Psoas muscle (tissue), 8 donors: Measurements from ENCODE around the gene REX1BD. TPM values are rescaled to one million over a fixed set of nuclear protein-coding genes. Genes with fewer than 3 reads are reported as not detected.
"Not testable (repeated sequence)": the region's sequence is repeated elsewhere in the genome, so short reads cannot be mapped to it uniquely, and the experiment has no call there.

Experiments used
- ATAC-seq, 4 donors: fragments of 200-7000 bp; cut with Tn5 transposase; one replicate each; pipeline ENCODE4 v1.9.1; 2020; ENCODE audit warnings: moderate library complexity in 3 of 4, mild to moderate bottlenecking in 2 of 4
- DNase-seq, 2 donors: peaks; one replicate each; pipeline ENCODE4 v3.0.0-alpha.2; 2020
- H3K27ac ChIP-seq: fragments of 200-600 bp; one replicate; pipeline ENCODE4 v1.8.0; 2022
- H3K27me3 ChIP-seq, 3 donors: fragments of 200-600 bp in 1 of 3; one replicate each; pipeline versions ENCODE4 v1.6.1 to v1.8.0; 2013 to 2022; ENCODE audit warnings: low read length in 2 of 3, mild to moderate bottlenecking in 2 of 3, moderate library complexity in 1 of 3; ENCODE audit not compliant: insufficient read depth in 3 of 3
- H3K36me3 ChIP-seq, 2 donors: fragments of 200-600 bp in 1 of 2; one replicate each; pipeline versions ENCODE4 v1.6.1 to v1.8.0; 2013 to 2022; ENCODE audit warnings: low read depth in 1 of 2, mild to moderate bottlenecking in 1 of 2, moderate library complexity in 1 of 2; ENCODE audit not compliant: insufficient read depth in 1 of 2
- H3K4me1 ChIP-seq: fragments of 200-600 bp; one replicate; pipeline ENCODE4 v1.8.0; 2022
- H3K4me3 ChIP-seq: fragments of 200-600 bp; one replicate; pipeline ENCODE4 v1.8.0; 2022; ENCODE audit warnings: mild to moderate bottlenecking
- H3K9me3 ChIP-seq: fragments of 200-600 bp; one replicate; pipeline ENCODE4 v1.8.0; 2022
- CTCF ChIP-seq: fragments of 200-600 bp; IDR thresholded peaks from one replicate; pipeline ENCODE4 v1.8.0; 2022; ENCODE audit warnings: antibody characterized with exemption
- WGBS, 3 donors: extraction: QIAGEN DNeasy Blood & Tissue Kit; methylation state at CpG; one replicate each; pipeline versions ENCODE4 v1.1.6 to v1.1.7; 2013; 5-methylcytosine and 5-hydroxymethylcytosine counted together
- intact Hi-C, 2 donors: fragments of 100-400 bp; cut with DNase I; formaldehyde crosslinking; loops; one replicate each; pipeline versions ENCODE4 v1.11.0 to v1.14.2; 2022
- long read RNA-seq, 2 donors: library from polyadenylated mRNA; unstranded; transcript quantifications; one replicate each; pipeline ENCODE4 v2.0.0, GENCODE V29; 2021
- polyA plus RNA-seq, 3 donors: library from polyadenylated mRNA; stranded (reverse); fragments of 200-250 nt; gene quantifications; one replicate each; pipeline ENCODE4 v1.2.3, GENCODE V29; 2013
- total RNA-seq, 4 donors: library from RNA; stranded (reverse); fragmentation: NEBNext Ultra II Directional in 2 of 4; extraction: Animal tissue kit (Norgen Biotek cat#: 25700) in 2 of 4; gene quantifications; one replicate each; pipeline versions ENCODE4 v1.2.1 to v1.2.4, GENCODE V29; 2021 to 2023
- donor health status: healthy with polysubstance abuse.
- donor health status: DM: no; HTN: no; CAD: no; lungs with moderate emphysema.
- donor health status: Bipolar disorder and iron deficiency.
- donor health status: healthy.
- donor health status: DM: yes; HTN: yes; CAD: no.
- donor health status: DM: no; HTN: no; CAD: no.
- donor health status: DM: no; HTN: no; CAD: no.
- donor health status: DM: yes; HTN: yes; CAD: no.

REX1BD gene
- total RNA-seq (100 to 1,000 TPM in 1 of 4 donors, 10 to 100 TPM in 3; 52.1 to 105 (median 92.0) TPM), polyA plus RNA-seq (100 to 1,000 TPM in 1 of 3 donors, 10 to 100 TPM in 2; 67.7 to 105 (median 80.7) TPM)
- long read RNA-seq, donor 1, transcript REX1BD-203 (1 exons, 2,465 nt): minor isoform, 9 of 102 reads
- long read RNA-seq, donor 1, transcript REX1BD-202 (5 exons, 702 nt): major isoform, 25 of 102 reads
- long read RNA-seq, donor 1, transcript REX1BD-205 (4 exons, 1,081 nt): minor isoform, 11 of 102 reads
- long read RNA-seq, donor 1, transcript REX1BD-201 (5 exons, 839 nt): minor isoform, 24 of 102 reads
- long read RNA-seq, donor 1, partial matches to known transcripts: 29 of 102 reads
- long read RNA-seq, donor 1, other reads (novel, unspliced or antisense): 2 of 102 reads
- long read RNA-seq, donor 2, transcript REX1BD-202 (5 exons, 702 nt): minor isoform, 13 of 107 reads
- long read RNA-seq, donor 2, transcript REX1BD-201 (5 exons, 839 nt): major isoform, 16 of 107 reads
- long read RNA-seq, donor 2, transcript REX1BD-205 (4 exons, 1,081 nt): minor isoform, 12 of 107 reads
- long read RNA-seq, donor 2, partial matches to known transcripts: 54 of 107 reads
- long read RNA-seq, donor 2, other reads (novel, unspliced or antisense): 6 of 107 reads

- intact Hi-C loops: no loop called here
- no peaks in the 10 kb centered on the region for H3K9me3 ChIP-seq
- H3K4me1 ChIP-seq: peaks cover 8% of the 10 kb centered on the region
- WGBS, 3 donors: 0 to 1% (median 1%) methylated on average over 48 to 72 of the region's 72 CpGs
- peaks cover 4 to 16% of the 10 kb centered on the region in 2 donors for H3K36me3 ChIP-seq
- H3K27me3 ChIP-seq: no peaks in the 10 kb centered on the region
- peak within 1 kb of the TSS; percentile 78 for H3K4me3 ChIP-seq
- H3K27ac ChIP-seq: peak within 1 kb of the TSS; percentile 87
- DNase-seq (peak; percentile 88 to 94), ATAC-seq (peak; percentile 85 to 90 (median 90))
- peak; percentile 92 for TF ChIP-seq CTCF
Observed at GRCh38 chr19:18588611-18589379, at the start of gene REX1BD. TSS of gene REX1BD (plus strand) at chr19:18588798. CDS start at chr19:18588802, 4 bp downstream.

- no peaks in the 10 kb centered on the region for H3K27me3 ChIP-seq
- H3K4me3 ChIP-seq: no peak overlapping the region
- H3K27ac ChIP-seq: no peak overlapping the region
- peaks cover 5% of the 10 kb centered on the region for H3K4me1 ChIP-seq
- no peaks in the 10 kb centered on the region for H3K9me3 ChIP-seq
- H3K36me3 ChIP-seq: peaks cover 0 to 66% of the 10 kb centered on the region in 2 donors
- intact Hi-C loops: no loop called here
- no peak for TF ChIP-seq CTCF
- DNase-seq (no peak), ATAC-seq (no peak)
- WGBS, 3 donors: 93 to 95% (median 94%) methylated on average over 17 to 19 of the region's 19 CpGs
Observed at GRCh38 chr19:18539372-18539771, 49.2 kb upstream of the REX1BD start.

GRCh38 chr19:18540200-18540599 is 48.4 kb upstream of the REX1BD start:
- ATAC-seq, H3K4me3 ChIP-seq, intact Hi-C loops, H3K4me1 ChIP-seq, H3K9me3 ChIP-seq, DNase-seq, H3K27me3 ChIP-seq, H3K27ac ChIP-seq: not testable (repeated sequence)
- 90 to 97% (median 96%) methylated on average over 1 of the region's 1 CpG for WGBS, 3 donors
- H3K36me3 ChIP-seq: peaks cover 0 to 59% of the 10 kb centered on the region in 2 donors

GRCh38 chr19:18541258-18541991 is 47.2 kb upstream of the REX1BD start:
- Histone ChIP-seq H3K36me3 (peaks cover 0 to 48% of the 10 kb centered on the region in 2 donors), H3K27ac (no peak overlapping the region), H3K9me3 (no peaks in the 10 kb centered on the region), H3K27me3 (no peaks in the 10 kb centered on the region), H3K4me1 (peaks cover 5% of the 10 kb centered on the region), H3K4me3 (no peak overlapping the region)
- WGBS, 3 donors: 80 to 83% (median 83%) methylated on average over 19 to 21 of the region's 21 CpGs
- no peak for TF ChIP-seq CTCF
- intact Hi-C loops: no loop called here
- peak in 2 of 4 donors; percentile 17 to 23 for ATAC-seq
- DNase-seq: peak in 1 of 2 donors; percentile 33
